Liver (tissue), 3 donors: ENCODE measurements around the gene MAN1C1.

Experiments
- CTCF ChIP-seq: fragments of 150-350 bp; IDR thresholded peaks from 2 replicates; pipeline ENCODE4 v1.5.1; 2017; ENCODE audit warnings: improper control_type of control experiment, low read depth, low read length; ENCODE audit not compliant: missing input control
- MAX ChIP-seq: IDR thresholded peaks from 2 replicates; pipeline ENCODE4 v1.6.1; 2016; ENCODE audit warnings: antibody characterized with exemption
- REST ChIP-seq: IDR thresholded peaks from 2 replicates; pipeline ENCODE4 v1.6.1; 2016; ENCODE audit warnings: antibody characterized with exemption, mild to moderate bottlenecking
- TAF1 ChIP-seq: conservative IDR thresholded peaks from 2 replicates; pipeline ENCODE4 v1.6.1; 2016; ENCODE audit warnings: antibody characterized with exemption, mild to moderate bottlenecking
- YY1 ChIP-seq: IDR thresholded peaks from 2 replicates; pipeline ENCODE4 v1.6.1; 2016; ENCODE audit warnings: antibody characterized with exemption, mild to moderate bottlenecking
- donor health status: healthy.
- donor health status: healthy.

- no peak for TF ChIP-seq REST
- TF ChIP-seq MAX = no peak
- no peak for TF ChIP-seq CTCF
- TF ChIP-seq YY1 = no peak
- TF ChIP-seq TAF1 = no peak
These were observed 29.2 kb downstream of the MAN1C1 start for GRCh38 chr1:25645637-25646400.
